ENCODE results near the gene ITPR3. TPM values are rescaled to one million over a fixed set of nuclear protein-coding genes. Genes with fewer than 3 reads are reported as not detected.

ITPR3 gene
- total RNA-seq, 1 donor from 2014 or later, result 43.0 TPM

DNA sequence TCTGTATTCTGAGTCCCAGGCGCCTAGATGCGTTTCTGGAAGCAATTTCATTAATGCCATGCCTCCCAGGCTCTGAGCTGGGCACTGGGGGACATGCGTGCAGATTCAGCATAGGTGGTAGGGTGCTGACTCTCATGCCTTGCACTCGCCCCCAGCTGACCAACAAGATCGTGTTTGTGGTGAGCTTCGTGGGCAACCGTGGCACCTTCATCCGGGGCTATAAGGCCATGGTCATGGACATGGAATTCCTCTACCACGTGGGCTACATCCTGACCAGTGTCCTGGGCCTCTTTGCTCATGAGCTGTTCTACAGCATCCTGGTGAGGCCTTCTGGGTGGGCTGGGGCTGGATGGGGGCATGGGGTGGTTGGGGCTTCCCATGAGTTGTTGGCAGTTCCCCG is 68.8 kb downstream of the ITPR3 start:
- Histone ChIP-seq H3K36me3 (peaks cover 0 to 12% of the 10 kb centered on the region in 2 donors), H3K4me1 (no peaks in the 10 kb centered on the region), H3K9me3 (no peaks in the 10 kb centered on the region), H3K27me3 (no peaks in the 10 kb centered on the region), H3K27ac (no peak overlapping the region), H3K4me3 (no peak overlapping the region)
- TF ChIP-seq, protein P1, sequence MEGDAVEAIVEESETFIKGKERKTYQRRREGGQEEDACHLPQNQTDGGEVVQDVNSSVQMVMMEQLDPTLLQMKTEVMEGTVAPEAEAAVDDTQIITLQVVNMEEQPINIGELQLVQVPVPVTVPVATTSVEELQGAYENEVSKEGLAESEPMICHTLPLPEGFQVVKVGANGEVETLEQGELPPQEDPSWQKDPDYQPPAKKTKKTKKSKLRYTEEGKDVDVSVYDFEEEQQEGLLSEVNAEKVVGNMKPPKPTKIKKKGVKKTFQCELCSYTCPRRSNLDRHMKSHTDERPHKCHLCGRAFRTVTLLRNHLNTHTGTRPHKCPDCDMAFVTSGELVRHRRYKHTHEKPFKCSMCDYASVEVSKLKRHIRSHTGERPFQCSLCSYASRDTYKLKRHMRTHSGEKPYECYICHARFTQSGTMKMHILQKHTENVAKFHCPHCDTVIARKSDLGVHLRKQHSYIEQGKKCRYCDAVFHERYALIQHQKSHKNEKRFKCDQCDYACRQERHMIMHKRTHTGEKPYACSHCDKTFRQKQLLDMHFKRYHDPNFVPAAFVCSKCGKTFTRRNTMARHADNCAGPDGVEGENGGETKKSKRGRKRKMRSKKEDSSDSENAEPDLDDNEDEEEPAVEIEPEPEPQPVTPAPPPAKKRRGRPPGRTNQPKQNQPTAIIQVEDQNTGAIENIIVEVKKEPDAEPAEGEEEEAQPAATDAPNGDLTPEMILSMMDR (IDR thresholded peaks at IDR 0.05), result no peak
- no peak for DNase-seq (ENCODE audit: low spot score in 2 of 2)
- intact Hi-C loops (cut with DNase I), result no loop called here

DNA sequence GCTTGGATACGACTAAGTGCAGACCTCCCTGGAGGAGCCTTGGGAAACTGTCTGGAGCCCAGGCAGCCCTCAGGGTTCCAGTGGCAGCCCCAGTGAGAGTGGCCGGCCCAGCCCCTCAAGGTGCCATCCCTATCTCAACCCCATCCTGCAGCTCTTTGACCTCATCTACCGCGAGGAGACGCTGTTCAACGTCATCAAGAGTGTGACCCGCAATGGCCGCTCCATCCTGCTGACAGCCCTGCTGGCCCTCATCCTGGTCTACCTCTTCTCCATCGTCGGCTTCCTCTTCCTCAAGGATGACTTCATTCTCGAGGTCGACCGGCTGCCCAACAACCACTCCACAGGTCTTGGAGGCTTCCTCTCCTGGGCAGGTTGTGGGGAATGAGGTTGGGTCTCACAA is 69.6 kb downstream of the ITPR3 start:
- no peaks in the 10 kb centered on the region for H3K9me3 ChIP-seq
- DNase-seq (ENCODE audit: low spot score in 2 of 2), result no peak
- no peaks in the 10 kb centered on the region for H3K4me1 ChIP-seq
- TF ChIP-seq, protein P1 (IDR thresholded peaks at IDR 0.05), result no peak
- intact Hi-C loops (cut with DNase I), result no loop called here
- peaks cover 2 to 12% of the 10 kb centered on the region in 2 donors for H3K36me3 ChIP-seq
- H3K4me3 ChIP-seq, result no peak overlapping the region
- no peak overlapping the region for H3K27ac ChIP-seq
- no peaks in the 10 kb centered on the region for H3K27me3 ChIP-seq

DNA sequence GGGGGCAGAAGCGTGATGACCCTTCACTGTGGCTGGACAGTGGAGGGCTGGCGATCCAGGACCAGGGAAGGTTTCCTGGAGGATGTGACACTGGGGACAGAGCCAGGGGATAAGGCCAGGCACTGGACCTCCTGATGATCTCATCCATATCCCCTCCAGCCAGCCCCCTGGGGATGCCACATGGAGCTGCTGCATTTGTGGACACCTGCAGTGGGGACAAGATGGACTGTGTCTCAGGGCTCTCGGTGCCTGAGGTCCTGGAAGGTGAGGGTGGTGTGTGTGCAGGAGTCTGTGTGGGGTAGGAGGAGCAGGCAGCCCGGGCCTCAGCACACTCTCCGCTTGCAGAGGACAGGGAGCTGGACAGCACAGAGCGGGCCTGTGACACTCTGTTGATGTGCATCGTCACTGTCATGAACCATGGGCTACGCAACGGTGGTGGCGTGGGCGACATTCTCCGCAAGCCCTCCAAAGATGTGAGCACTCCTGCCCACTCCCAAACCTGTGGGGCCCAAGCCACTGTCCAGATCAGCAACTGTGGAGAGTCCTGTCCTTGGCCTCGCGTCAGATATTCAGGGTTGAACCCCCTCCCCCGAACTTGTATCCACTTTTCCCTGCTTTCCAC is 70.4 kb downstream of the ITPR3 start:
- Histone ChIP-seq H3K36me3 (peaks cover 3 to 12% of the 10 kb centered on the region in 2 donors), H3K27me3 (no peaks in the 10 kb centered on the region), H3K4me3 (no peak overlapping the region), H3K4me1 (no peaks in the 10 kb centered on the region), H3K9me3 (no peaks in the 10 kb centered on the region), H3K27ac (no peak overlapping the region)
- TF ChIP-seq, protein P1 (IDR thresholded peaks at IDR 0.05), result no peak
- DNase-seq (ENCODE audit: low spot score in 2 of 2), result no peak
- intact Hi-C loops (cut with DNase I), result no loop called here

DNA sequence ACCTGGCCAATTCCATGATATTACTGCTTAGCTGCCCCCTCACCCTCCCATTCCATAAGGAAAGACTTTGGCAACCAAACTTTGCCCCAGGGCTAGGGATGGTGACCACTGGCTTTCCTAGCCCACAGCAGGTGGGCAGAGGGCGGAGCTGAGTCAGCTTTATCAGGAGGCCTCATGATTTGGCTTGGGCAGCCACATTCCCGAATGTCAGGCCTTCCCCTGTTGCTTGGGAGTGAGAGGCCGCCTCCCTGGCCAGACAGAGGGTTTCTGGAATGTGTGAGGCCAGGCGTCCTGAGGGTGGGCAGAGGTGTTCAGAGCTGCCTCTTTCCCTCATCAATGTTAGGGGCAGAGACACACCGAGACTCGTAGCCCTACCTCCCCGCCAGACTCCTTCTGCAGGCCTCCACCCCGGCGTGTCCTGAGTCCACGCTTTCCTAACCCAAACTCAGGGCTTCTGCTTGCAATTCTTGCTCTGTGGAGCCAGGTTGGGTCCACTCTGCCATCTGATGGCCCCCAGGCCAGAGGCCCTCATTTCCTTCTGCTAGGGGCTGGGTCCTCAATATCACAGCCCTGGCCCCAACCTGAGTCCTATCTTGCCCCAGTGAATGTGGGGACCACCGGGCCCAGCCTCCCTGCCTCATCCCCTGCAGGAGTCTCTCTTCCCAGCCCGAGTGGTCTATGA is 71.1 kb downstream of the ITPR3 start:
- TF ChIP-seq, protein P1 (IDR thresholded peaks at IDR 0.05), result no peak

DNA sequence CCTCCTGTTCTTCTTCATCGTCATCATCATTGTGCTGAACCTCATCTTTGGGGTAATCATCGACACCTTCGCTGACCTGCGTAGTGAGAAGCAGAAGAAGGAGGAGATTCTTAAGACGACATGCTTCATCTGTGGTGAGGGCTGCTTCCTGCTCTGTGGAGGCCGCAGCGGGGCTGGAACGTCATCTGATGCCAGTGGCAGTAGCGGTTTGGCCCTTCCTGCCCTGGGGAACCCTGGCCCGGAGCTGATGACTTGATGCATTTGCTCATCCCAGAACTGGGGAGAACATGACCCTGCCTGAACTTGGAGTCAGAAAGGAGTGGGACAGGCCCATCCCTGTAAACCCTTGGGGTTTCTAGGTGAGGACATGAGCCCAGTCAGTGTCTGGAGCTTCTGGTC is 71.6 kb downstream of the ITPR3 start:
- intact Hi-C loops (cut with DNase I), result no loop called here
- H3K27ac ChIP-seq, result peak overlapping the region in 1 of 2 donors; percentile 21
- H3K27me3 ChIP-seq, result no peaks in the 10 kb centered on the region
- peak; percentile 31 to 78 for DNase-seq (ENCODE audit: low spot score in 2 of 2)
- no peak overlapping the region for H3K4me3 ChIP-seq
- TF ChIP-seq, protein P1 (IDR thresholded peaks at IDR 0.05), result no peak
- H3K4me1 ChIP-seq, result no peaks in the 10 kb centered on the region
- no peaks in the 10 kb centered on the region for H3K9me3 ChIP-seq
- peaks cover 3 to 12% of the 10 kb centered on the region in 2 donors for H3K36me3 ChIP-seq

More for the DNA sequence above, 71.1 kb downstream of the ITPR3 start:
- Histone ChIP-seq H3K4me3 (no peak overlapping the region), H3K27me3 (no peaks in the 10 kb centered on the region), H3K27ac (peak overlapping the region in 1 of 2 donors; percentile 21), H3K9me3 (no peaks in the 10 kb centered on the region), H3K36me3 (peaks cover 3 to 12% of the 10 kb centered on the region in 2 donors), H3K4me1 (no peaks in the 10 kb centered on the region)
- DNase-seq (ENCODE audit: low spot score in 2 of 2), result no peak
- intact Hi-C loops (cut with DNase I), result no loop called here

Measured in ascending aorta (tissue), 2 donors.